GM12865 (cell line): ENCODE measurements around the gene OTUD6A.

ENCODE experiments used
- DNase-seq: peaks from one replicate; pipeline ENCODE4 v3.0.0; 2010; ENCODE audit warnings: low read depth
- H3K4me3 ChIP-seq: 2 replicates; pipeline ENCODE4 v1.5.1; 2011; ENCODE audit warnings: mild to moderate bottlenecking, low read depth, low read length, control low read depth
- TF ChIP-seq, protein P1 (sequence below): IDR thresholded peaks from 2 replicates; pipeline ENCODE4 v1.5.1; 2011; ENCODE audit warnings: low read length, control low read depth, low read depth, inconsistent platforms; ENCODE audit not compliant: insufficient read depth; ENCODE audit errors: missing control alignments

OTUD6A gene

DNA sequence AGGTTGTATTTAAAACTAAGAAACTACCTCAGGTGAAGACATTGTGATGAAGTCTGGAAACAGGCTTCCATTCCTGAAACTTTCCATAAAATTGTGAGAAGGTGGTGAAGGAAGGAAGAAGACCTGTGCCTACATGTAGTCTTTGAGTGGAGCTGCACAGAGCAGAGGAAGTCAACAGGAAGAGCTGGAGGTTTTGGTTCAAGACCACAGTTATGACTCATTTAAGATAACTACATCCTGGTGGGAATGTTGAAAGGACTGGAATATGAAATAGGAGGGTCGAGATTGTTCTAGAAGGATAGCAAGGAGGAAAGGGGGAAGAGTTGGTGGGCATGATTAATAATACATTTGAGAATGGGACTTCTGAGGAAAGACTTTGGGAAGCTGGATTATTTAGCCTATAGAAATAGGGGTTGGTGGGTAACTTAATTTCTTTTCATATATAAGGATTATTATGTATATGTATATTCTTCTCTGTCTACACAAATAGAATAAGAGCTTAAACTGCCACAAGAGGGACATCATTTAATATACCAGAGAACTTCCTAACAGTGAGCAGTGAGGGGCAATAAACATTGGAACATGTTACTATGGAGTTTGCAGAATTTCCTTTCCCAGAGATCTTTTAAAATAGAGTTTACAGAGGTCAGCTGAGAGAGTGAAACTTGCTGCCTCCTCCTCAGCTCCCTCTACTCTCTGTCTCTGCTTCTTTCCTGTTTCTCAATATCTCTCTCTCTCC is 36.0 kb upstream of the OTUD6A start:
- H3K4me3 ChIP-seq: no peak overlapping the region
- DNase-seq: no peak
- TF ChIP-seq, protein P1, sequence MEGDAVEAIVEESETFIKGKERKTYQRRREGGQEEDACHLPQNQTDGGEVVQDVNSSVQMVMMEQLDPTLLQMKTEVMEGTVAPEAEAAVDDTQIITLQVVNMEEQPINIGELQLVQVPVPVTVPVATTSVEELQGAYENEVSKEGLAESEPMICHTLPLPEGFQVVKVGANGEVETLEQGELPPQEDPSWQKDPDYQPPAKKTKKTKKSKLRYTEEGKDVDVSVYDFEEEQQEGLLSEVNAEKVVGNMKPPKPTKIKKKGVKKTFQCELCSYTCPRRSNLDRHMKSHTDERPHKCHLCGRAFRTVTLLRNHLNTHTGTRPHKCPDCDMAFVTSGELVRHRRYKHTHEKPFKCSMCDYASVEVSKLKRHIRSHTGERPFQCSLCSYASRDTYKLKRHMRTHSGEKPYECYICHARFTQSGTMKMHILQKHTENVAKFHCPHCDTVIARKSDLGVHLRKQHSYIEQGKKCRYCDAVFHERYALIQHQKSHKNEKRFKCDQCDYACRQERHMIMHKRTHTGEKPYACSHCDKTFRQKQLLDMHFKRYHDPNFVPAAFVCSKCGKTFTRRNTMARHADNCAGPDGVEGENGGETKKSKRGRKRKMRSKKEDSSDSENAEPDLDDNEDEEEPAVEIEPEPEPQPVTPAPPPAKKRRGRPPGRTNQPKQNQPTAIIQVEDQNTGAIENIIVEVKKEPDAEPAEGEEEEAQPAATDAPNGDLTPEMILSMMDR: no peak

DNA sequence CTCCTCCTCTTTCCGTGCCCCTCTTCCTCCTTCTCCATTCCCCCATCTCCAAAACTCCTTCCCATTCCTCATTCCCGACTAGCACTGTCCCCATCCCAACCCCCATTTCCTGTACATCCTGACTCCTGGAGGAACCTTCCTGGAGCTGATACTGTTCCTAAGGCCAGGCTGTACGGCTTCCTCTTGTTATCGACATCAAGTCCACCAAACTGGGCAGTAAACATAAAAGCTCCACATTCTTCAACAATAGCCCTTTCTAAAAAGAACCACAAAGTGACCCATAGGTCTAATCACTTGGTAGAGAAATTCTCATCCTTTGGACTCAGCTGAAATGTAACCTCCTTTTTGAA is 35.4 kb upstream of the OTUD6A start:
- no peak for DNase-seq
- no peak overlapping the region for H3K4me3 ChIP-seq
- TF ChIP-seq, protein P1: no peak

DNA sequence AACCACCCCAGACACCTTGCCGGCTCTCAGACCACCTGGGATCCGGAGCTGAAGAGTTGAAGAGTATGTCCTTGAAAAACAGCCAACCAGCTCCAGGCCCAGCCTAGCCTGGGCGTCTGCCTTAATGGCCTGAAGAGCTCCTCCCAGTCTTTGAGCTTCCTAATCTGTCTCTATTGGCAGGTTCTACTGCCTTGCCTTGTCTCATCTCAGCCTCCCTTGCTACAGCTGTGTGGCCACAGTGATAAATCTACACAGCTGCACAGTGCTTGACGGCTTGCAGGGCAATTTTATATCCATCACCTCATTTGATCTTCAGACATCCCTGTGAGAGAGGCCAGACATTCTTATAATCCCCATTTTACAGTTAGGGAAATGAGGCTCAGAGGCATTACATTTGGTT is 32.4 kb upstream of the OTUD6A start:
- TF ChIP-seq, protein P1: no peak
- no peak for DNase-seq
- H3K4me3 ChIP-seq: no peak overlapping the region

DNA sequence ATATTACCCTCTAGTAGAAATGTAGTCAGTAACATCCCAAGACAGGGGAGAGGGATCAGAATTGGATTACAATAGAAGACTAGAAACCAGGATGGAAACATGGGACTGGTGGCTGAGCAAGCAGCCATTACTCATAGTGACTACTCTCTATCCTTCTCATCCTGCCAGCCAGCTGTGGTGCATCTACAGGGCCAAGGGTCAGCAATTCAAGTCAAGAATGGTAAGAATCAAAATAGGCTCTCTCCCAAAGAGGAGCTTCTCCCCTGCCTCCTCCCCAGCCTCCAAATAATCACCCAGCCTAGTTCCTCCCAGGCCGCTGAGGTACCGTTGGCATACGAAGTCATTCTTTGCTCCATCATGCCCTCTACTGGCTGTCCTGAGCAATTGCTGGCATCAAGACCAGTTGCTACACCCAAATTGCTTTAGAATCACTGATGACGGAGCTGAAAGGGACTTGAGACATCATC is 31.9 kb upstream of the OTUD6A start:
- DNase-seq: peak; percentile 49
- H3K4me3 ChIP-seq: no peak overlapping the region
- TF ChIP-seq, protein P1: peak; percentile 73

DNA sequence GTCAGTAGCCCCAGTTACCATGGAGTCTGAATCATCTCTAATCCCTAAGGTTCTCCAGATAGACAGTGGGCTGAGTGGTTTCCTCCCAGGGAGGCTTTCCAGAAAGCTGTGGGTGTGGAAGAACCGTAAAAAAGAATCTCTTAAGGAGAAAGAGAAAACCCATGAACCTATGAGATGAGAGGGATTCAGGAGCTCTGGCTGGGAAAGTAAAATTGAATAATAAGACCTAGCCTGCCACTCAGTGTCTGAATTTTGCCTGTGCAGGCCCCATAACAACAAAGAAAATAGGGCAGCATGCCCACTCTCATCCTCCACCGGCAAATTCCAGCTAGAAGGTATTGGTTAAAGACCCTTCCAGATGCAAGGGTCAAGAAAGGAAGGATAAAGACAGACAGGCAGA is 29.5 kb upstream of the OTUD6A start:
- H3K4me3 ChIP-seq: no peak overlapping the region
- TF ChIP-seq, protein P1: no peak
- no peak for DNase-seq

DNA sequence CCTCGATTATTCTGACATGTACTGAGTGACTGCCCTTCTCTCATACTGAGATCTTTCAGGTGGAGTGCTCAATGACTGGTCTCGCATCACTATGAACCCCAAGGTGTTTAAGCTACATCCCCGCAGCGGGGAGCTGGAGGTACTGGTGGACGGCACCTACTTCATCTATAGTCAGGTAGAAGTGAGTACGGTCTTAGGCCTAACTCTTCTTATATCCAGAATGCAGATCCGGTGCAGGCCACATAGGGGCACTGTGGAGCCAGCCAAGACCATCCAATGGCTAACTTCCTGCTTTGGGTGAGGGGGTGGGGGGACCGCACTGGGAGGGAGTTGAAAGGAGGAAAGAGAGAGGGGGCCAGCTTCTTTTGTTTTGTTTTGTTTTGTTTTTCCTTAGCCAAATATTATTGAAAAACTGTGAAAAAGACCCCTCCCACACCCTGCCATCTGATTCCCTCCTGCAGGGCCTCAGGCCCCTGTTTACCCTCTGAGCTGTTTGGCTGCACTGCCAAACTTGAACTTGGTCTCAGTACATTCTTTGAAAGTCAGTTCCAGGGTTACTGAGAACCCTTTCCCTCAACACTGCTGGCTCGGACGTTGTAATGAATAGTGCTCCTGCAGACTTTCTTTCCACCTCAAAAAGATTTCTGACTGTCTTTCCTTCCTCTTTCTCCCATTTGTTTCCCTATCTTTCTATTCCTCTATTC is 28.8 kb upstream of the OTUD6A start:
- DNase-seq: peak; percentile 35
- TF ChIP-seq, protein P1: peak; percentile 50
- H3K4me3 ChIP-seq: no peak overlapping the region
